Mesenteric fat pad (tissue), 1 donor: ENCODE measurements around the gene SSPN. TPM values are rescaled to one million over a fixed set of nuclear protein-coding genes. Genes with fewer than 3 reads are reported as not detected.

Experiments used
- DNase-seq: peaks from one replicate; pipeline ENCODE4 v3.0.0-alpha.2; 2020; ENCODE audit warnings: low spot score
- total RNA-seq: library from RNA; stranded (reverse); fragmentation: NEBNext Ultra II Directional; extraction: Animal tissue kit (Norgen Biotek cat#: 25700); gene quantifications from one replicate; pipeline ENCODE4 v1.2.1, GENCODE V29; 2021
- donor health status: DM: yes; HTN: yes; CAD: no.

The SSPN gene
- total RNA-seq, 1 donor from 2014 or later, result 21.1 TPM

- no peak for DNase-seq
Measured at GRCh38 chr12:26255893-26256645, 60.7 kb downstream of the SSPN start.

GRCh38 chr12:26264215-26264838 lies 69.0 kb downstream of the SSPN start:
- no peak for DNase-seq

- no peak for DNase-seq
Measured at GRCh38 chr12:26265606-26266005, 70.2 kb downstream of the SSPN start.

GRCh38 chr12:26266881-26267280 lies 71.5 kb downstream of the SSPN start:
- no peak for DNase-seq

GRCh38 chr12:26268841-26269561 lies 73.6 kb downstream of the SSPN start:
- DNase-seq, result no peak

- DNase-seq, result no peak
Measured at GRCh38 chr12:26269562-26270284, 74.3 kb downstream of the SSPN start.

- DNase-seq, result no peak
Measured at GRCh38 chr12:26271024-26271423, 75.7 kb downstream of the SSPN start.

- DNase-seq, result no peak
Measured at GRCh38 chr12:26271889-26272492, 76.6 kb downstream of the SSPN start.

- DNase-seq, result no peak
Measured at GRCh38 chr12:26272851-26273250, 77.5 kb downstream of the SSPN start.

GRCh38 chr12:26273811-26274210 lies 78.4 kb downstream of the SSPN start:
- no peak for DNase-seq

GRCh38 chr12:26274441-26275312 lies 79.3 kb downstream of the SSPN start:
- no peak for DNase-seq

- DNase-seq, result no peak
Measured at GRCh38 chr12:26275313-26276131, 80.1 kb downstream of the SSPN start.

GRCh38 chr12:26276709-26277108 lies 81.3 kb downstream of the SSPN start:
- no peak for DNase-seq

GRCh38 chr12:26277506-26278246 lies 82.3 kb downstream of the SSPN start:
- DNase-seq, result no peak

GRCh38 chr12:26278266-26278665 lies 82.9 kb downstream of the SSPN start:
- no peak for DNase-seq

- DNase-seq, result no peak
Measured at GRCh38 chr12:26278666-26279065, 83.3 kb downstream of the SSPN start.

GRCh38 chr12:26279091-26279490 lies 83.7 kb downstream of the SSPN start:
- DNase-seq, result no peak

GRCh38 chr12:26279908-26280307 lies 84.5 kb downstream of the SSPN start:
- no peak for DNase-seq

GRCh38 chr12:26280869-26281268 lies 85.5 kb downstream of the SSPN start:
- no peak for DNase-seq
